HG02678 (cell line): Measurements from ENCODE around the gene SNX33.
"Not testable (repeated sequence)": the region's sequence is repeated elsewhere in the genome, so short reads cannot be mapped to it uniquely, and the experiment has no call there.

ENCODE experiments used
- ATAC-seq: cut with Tn5 transposase; IDR thresholded peaks from one replicate; pipeline ENCODE4 v1.9.1; 2021; ENCODE audit warnings: mild to moderate bottlenecking, moderate library complexity; ENCODE audit not compliant: unreplicated experiment

Gene SNX33, protein sequence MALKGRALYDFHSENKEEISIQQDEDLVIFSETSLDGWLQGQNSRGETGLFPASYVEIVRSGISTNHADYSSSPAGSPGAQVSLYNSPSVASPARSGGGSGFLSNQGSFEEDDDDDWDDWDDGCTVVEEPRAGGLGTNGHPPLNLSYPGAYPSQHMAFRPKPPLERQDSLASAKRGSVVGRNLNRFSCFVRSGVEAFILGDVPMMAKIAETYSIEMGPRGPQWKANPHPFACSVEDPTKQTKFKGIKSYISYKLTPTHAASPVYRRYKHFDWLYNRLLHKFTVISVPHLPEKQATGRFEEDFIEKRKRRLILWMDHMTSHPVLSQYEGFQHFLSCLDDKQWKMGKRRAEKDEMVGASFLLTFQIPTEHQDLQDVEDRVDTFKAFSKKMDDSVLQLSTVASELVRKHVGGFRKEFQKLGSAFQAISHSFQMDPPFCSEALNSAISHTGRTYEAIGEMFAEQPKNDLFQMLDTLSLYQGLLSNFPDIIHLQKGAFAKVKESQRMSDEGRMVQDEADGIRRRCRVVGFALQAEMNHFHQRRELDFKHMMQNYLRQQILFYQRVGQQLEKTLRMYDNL

DNA sequence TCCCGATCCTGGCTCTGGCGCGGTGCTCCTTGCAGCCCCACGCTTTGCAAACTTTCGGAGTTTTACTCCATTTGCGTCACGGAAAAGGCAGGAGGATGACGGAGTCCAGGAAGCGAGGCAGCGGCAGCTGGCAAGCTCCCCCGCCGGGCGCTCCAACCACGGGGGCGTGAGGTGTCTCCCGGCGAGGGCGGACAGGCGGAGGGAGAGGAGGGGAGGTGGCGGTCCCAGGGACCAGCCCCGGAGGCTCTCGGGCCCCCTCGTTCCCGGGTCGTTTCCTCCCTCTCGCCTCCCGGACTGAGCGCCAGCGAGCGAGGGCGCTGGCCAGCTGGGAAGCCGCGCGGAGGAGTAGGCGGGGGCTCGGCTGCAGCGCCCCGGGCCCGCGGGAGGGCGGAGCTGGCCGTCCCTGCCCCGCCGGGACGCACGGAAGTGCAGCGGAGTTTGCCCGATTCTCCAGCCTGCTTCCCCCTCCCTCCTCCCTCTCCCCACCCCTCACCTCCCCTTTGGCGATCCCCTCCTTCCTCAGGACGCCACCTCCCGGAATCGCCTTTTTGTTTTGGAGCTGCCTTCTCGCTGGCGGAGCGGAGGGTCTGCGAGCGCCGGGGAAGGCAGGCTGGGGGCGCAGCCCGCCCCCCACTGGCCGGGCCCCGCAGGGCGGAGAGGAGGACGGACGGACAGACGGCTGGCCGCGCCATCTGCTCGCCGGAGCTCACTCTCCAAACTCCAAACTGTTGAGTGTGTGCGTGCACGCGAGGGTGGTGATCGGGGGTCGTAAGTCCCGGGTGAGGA is at the start of gene SNX33:
SNX33 (plus strand) TSS at position 543 of the 786 bp plus-strand sequence. CDS start 1,191 bp downstream, outside the sequence.
- no peak for ATAC-seq

DNA sequence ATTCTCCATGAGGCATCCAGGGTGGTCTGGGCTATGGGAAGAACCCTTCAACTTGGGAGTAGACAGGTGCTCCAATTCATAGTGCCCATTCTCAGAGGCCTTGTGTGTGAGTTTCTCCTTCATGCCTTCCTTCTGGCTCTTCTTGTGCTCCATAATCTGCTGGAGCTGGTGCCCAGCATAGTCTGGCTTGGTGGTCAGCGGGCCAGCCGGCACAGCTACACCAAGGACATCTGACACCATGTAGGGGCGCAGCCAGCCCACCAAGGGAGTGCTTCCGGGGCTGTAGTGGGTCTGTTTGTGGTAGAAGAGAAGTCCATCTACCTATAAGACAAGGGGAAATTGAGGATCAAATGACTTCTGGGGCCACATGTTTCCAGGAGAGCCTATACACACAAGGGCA is 49.4 kb upstream of the SNX33 start:
- ATAC-seq, result no peak

DNA sequence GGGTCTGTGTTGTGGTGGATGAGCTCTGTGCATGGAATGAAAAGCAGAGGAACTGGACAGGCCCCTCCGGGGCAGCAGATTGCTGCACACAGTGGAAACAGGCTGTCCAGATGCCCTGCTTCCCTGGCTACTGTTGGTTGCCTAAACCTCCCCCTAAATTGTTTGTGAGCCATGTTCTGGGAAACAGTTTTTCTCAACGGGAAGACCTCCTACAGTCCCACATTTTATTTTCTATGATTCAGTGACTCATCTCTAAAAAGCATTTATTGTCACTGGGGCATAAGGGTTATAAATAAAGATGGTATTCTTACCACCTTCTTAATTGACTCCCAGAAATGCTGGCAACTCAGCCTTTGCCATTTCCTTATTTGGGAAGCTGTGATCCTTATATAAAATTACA is 48.3 kb upstream of the SNX33 start:
- ATAC-seq, result no peak

GRCh38 chr15:75606026-75606425 is 41.7 kb upstream of the SNX33 start:
- ATAC-seq, result no peak

- ATAC-seq, result no peak
These were observed 40.7 kb upstream of the SNX33 start for GRCh38 chr15:75606711-75607699.

DNA sequence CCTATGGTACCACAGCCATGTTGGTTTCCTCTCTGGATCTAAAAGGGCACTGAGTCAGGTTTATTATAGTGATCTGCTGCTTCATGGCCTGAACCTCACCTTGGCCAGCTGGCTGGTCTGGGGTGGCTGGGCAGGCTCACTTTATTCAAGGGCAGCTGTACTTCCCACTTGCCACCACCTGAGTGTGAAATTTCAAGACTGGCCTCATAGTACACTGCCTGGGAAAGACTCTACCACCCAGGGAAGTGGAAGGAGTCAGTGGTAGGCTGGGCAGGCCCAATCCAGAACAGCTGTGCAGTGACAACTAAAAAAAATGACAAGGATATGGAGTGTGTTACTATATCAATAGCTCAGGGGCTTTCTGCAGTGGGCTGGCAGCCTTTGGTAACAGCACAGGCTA is 30.9 kb upstream of the SNX33 start:
- ATAC-seq, result no peak

- no peak for ATAC-seq
These were observed 27.5 kb upstream of the SNX33 start for GRCh38 chr15:75620058-75620820.

DNA sequence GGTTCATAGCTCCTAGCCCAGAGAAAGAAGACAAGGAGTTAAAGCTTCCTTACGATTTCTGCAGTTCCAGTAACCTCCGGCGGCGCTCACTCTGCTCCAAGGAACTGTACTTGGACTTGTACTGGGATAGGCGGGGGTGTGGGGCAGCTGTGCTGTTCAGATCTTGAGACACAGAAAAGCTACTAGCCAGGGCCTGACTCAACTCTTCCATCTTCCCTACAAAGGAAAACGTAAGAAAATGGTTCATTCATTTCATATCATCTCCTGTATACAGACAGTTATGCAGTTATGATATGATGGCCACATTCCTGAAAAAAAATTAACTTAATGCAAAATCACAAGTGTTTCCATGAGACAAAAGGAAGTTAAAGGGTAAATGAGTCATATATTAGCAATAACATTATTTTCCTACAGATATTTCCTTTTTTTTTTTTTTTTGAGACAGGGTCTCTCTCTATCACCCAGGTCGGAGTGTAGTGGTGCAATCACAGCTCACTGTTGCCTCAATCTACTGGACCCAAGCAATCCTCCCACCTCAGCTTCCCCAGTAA is 26.8 kb upstream of the SNX33 start:
- ATAC-seq, result no peak

- ATAC-seq, result no peak
These were observed 25.2 kb upstream of the SNX33 start for GRCh38 chr15:75622505-75622904.

- ATAC-seq, result peak; percentile 83
These were observed 22.0 kb upstream of the SNX33 start, which contains the start of gene SNUPN for GRCh38 chr15:75625542-75626347. SNUPN (minus strand) TSS chr15:75625725; CDS start chr15:75621051, 4,674 bp downstream.

GRCh38 chr15:75631935-75632334 is 15.8 kb upstream of the SNX33 start:
- no peak for ATAC-seq

GRCh38 chr15:75633922-75634321 is 13.8 kb upstream of the SNX33 start:
- ATAC-seq, result not testable (repeated sequence)

DNA sequence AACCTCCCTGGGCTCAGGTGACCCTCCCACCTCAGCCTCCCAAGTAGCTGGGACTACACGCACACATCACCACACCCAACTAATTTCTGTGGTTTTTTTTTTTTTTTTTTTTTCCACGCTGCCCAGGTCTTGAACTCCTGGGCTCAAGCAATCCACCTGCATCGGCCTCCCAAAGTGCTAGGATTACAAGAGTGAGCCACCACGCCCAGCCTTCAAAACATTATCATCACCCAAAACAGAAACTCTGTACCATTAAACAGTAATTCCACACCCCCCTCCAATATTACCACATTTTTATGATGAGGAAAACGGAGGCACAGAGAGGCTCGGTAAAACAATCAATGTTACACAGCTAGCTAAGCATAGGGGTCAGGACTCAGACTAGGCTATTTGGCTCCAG is 11.7 kb upstream of the SNX33 start:
- no peak for ATAC-seq

- no peak for ATAC-seq
These were observed 10.3 kb upstream of the SNX33 start for GRCh38 chr15:75637245-75638009.

DNA sequence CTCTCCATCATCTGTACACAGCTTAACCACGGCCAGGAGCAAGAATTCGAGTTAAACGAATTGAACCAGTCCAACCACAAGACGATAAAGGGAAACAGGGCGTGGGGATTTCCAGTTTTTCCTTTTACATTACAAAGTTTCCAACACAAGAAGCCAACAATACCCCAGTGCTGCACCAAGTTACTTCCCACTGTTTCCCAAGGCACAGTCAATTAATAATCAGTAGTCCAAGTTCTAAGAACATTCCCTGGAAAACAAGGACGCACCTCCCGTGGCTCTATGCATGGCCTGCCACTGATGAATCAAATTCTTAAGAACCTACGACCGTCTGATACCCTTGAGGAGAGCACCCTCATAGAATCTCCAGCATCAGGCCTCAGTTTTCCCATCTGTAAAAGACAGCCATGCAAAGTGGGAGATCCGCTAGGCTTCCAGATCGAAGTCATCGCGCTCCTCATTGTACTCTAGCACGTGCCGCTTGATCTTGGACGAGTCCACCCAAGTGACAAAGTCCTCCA is 8.5 kb upstream of the SNX33 start:
- ATAC-seq, result no peak

DNA sequence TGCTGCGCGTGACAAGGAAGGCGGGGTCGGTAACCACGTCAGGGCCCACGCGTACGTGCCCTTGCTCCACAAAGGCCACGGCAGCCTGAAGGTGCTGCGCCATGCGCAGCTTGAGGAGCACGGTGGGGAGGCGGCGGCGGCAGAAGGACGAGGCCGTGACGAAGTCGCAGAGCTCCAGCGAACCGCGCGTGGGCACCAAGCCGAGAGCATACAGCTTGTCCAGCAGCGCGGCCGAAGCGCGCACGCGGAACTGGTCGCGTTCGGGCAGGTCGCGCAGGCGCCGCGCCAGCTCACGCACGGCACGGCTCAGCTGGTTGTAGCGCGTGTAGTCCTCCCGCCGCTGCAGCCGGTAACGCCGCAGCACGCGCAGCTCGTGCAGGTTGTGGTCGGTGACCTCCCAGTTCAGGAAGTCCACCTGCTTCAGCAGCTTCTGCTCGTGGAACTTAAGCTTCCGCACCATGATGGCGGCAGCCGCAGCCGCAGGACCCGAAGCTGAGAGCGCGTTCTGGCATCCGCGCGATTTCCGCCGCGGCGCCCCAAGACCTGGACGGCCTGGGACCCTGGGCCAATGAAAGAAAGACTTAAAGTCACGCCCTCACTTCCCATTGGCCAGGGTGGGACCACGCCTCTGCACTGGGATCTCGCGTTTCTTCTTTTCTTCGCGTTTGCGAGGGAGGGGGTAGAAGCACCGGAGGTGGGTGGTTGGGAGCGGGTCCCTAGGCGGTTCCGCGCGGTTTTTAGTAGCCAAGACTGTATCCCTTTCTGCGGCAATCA is 7.8 kb upstream of the SNX33 start, which contains the start of gene IMP3:
IMP3 (minus strand) TSS at position 516 of the 774 bp plus-strand sequence; CDS start at position 460, 56 bp downstream.
- ATAC-seq, result peak; percentile 93
